HG02840 (cell line): ENCODE measurements around the gene PTCD2.
"Not testable (repeated sequence)": the region's sequence is repeated elsewhere in the genome, so short reads cannot be mapped to it uniquely, and the experiment has no call there.

Source experiments
- ATAC-seq: cut with Tn5 transposase; IDR thresholded peaks from one replicate; pipeline ENCODE4 v1.9.1; 2021; ENCODE audit warnings: mild to moderate bottlenecking, moderate library complexity, moderate number of reproducible peaks; ENCODE audit not compliant: unreplicated experiment, low FRiP score

The PTCD2 gene

DNA sequence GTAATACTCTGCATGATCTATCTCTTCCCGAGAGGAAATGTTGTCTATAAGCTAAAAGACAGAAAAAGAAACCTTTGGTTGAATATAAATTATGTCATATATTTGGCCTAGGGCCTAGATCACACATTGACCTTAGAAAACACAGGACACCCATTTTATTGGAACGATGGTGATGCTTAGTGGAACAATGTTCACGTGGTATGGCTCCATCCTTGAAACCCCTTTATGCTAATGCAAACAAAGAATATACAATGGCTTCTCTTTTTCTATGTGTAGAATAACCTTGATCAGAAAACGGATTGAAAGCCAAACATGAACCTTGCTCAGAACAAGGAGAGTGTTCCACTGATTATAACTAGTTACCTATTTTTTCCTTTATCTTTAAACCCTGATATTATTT lies 24.6 kb upstream of the PTCD2 start:
- no peak for ATAC-seq

DNA sequence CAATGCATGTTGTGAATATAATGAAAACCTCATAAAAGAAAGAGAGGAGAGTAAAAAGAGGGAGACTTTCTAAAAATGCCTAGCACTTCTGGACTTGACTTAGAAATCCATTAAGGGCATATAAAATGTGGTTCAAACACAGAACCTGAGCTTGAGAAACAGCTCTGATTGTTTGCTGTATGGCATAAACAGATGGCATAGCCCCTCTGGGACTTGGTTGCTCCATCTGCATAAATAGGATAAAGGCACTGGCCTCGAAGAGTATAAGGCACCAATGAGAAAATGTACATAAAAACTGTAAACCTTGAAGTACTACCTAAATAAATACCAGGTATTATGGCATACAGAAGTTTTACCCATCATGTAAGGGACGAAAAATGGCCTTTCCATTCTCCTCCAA lies 23.9 kb upstream of the PTCD2 start:
- no peak for ATAC-seq

GRCh38 chr5:72298136-72298535 lies 22.0 kb upstream of the PTCD2 start:
- not testable (repeated sequence) for ATAC-seq

DNA sequence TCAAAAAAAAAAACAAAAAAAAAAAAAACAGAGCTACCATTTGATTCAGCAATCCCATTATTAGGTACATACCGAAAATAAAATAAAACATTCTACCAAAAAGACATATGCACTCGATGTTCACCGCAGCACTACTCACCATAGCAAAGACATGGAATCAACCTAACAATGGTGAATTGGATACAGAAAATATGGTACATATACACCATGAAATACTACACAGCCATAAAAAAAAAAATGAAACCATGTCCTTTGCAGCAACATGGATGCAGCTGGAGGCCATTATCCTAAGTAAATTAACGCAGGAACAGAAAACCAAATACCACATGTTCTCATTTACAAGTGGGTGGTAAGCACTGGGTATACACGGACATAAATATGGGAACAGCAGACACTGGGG lies 21.5 kb upstream of the PTCD2 start:
- ATAC-seq = no peak

GRCh38 chr5:72300590-72301339 lies 19.4 kb upstream of the PTCD2 start:
- no peak for ATAC-seq

GRCh38 chr5:72301557-72301956 lies 18.6 kb upstream of the PTCD2 start:
- peak; percentile 51 for ATAC-seq

DNA sequence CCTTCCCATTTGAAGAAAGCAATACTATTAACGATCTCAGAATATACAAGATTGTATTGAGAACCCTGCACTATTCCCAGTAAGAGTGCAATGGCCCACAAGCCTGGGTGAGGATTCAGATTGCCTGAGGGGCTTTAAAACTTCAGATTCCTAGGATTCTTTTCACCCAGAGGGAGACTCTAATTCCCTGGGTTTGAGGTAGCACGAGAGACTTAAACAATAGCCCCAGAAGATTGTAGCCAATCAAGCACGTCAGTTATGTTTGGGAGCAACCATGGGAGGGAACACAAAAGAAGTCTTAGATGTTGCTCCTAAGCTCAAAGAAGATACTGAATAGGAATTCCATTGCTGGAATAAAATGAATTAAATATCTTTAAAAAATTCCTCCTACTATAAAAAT lies 18.0 kb upstream of the PTCD2 start:
- ATAC-seq = no peak

DNA sequence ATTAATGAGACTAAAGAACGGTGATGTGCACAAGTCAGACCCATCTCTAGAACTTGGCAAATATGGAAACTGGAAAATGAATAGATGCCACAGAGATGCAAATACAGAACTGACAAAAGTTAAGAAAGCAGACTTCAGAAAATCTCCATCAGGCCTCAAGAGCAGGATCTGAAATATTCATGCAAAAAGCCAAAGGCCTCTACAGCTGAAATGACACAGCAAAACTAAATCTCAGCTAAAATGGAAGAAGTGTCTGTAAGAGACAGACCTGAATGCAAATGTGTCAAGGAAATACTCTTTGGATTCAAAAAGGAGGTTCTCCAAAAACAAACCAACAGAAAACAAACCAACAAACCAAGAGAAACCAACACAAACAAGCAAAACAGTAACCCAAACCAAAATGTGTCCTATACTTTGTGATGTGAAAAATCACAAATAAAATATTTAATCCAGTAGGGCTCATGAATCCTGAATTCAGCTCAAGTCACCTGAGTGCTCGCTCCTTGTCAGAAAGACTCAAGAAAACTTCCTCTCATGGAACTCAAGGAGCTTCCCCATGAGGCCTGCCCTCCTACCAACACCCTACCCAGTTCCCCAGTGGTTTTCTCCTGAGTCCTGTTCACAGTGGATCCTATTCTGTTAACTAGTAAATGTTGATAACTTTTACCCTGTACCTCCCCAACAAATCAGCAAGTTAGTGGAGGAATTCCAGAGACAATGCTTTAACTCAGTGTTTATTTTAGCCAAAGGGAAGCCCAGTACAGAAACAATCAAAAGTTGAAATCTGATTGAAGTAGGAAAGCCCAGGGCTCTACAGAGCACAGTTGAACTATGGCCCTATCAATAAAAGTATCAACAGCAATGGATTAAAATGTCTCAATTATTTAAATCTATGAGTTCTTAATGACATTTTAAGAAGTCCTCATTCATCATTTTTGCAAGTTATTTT lies 14.7 kb upstream of the PTCD2 start:
- no peak for ATAC-seq

DNA sequence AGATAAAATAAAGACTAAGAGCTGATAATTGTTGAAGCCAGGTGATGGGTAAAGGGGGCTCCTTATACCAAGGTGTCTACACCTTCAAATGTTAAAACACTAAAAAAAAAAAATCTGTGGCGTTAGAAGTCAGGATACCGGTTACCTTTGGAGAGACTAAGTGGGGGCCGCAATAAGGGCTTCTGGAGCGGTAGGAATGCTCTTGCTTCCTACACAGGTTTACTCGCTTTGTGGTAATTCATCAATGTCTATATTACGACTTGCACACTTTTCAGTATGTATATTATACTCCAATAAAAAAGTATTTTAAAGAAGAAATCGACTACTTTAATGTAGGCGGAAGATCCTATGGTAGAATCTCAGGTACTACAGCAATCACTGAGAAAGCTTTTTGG lies 12.6 kb upstream of the PTCD2 start:
- ATAC-seq = no peak

DNA sequence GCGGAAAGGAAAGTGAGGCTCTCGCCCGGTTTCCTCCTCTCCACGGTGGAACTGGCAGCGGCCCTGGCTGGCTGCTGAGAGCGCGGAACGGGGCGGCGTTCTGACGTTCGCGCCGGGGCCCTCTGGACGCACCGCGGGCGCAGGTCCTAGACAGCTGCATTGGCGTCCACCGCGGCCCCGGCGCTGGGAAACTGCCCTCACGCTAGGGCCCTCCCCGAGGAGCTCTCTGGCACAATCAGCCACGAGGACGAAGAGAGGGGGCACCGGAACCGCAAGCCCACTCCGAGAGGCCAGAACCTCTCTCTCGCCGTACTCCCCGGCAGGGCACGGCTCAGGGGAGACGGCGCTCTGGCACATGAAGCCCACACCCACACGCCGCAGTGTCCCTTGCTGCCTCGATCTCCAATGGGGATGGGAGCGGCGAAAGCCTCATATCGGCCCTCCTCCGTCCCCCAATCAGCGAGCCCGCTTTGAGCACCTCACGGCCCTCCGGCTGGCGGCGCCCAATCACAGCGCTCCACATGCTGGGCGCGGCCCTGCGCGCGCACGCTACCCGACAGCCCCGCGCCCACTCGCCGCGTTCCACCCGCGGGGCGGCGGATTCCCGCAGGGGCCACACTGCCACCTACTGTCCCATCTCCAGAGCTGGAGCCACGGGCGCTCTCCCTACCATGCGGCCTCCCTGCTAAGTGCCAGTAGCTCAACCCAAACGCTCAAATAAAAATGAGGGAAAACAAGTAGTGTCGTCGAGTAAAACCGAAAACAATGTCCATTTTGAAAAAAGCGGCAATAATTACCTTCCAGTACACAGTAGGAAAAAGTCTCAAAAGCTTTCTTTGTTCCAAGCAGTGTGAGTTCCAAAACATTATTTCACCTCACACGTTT lies 12.0 kb upstream of the PTCD2 start:
- ATAC-seq = peak; percentile 89

DNA sequence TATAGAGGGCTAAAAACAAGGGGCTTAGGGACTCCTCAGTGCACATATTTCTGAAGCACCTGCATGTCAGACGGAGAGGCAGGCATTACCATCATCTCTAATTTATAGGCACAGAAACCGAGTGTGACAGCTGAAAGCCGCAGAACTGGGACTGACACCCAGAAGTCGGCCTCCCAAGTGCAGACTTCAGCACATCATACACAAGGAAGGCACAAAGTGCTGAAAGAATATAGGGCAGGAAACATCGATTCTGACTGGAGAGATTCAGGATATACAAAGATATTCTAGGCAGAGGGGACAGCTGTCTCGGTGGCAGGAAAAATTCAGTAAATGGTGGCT lies 11.4 kb upstream of the PTCD2 start:
- no peak for ATAC-seq

DNA sequence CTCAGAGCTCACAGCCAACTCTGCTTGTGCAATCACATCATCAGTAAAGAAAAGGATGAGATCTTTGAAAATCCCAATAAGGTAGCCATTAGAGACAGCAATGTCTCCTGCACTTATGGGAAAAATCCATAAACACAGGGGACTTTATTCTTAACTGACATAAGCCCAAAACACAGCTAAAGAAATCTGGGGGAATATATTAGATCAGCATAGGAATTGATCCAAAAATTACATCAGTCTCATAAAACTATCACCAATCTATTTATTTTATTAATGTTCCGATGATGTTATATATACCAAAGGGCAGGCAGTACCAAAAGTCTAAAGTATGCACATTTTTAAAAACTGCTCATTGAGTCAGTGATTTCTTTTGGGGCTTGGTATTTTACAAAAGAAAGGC lies 7.0 kb upstream of the PTCD2 start:
- no peak for ATAC-seq

DNA sequence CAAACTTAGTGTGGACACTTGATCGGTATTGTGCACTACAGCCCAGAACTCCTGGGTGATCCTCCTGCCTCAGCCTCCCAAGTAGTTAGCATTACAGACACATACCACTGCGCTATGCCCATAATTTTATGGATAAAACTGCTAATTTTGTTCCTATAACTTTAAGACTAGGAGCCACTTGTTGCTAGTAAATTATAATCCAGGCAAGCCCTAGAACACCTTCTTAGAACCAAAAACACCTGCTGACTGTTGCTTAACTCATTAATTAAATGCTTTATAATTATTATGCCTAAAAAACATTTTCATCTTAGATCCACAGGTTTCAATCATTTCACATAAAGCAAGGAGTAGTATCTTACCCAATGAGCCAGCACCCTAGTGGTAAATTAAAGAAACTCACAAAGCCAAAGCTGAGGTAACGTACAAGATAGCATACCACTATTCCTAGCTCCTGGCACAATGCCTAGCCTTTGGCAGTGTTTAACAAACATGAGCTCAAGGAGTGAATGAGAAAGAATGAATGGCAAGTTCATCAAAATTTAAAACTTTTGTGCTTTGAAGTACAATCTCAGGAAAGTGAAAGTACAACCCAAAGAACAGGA lies 5.5 kb upstream of the PTCD2 start:
- no peak for ATAC-seq

DNA sequence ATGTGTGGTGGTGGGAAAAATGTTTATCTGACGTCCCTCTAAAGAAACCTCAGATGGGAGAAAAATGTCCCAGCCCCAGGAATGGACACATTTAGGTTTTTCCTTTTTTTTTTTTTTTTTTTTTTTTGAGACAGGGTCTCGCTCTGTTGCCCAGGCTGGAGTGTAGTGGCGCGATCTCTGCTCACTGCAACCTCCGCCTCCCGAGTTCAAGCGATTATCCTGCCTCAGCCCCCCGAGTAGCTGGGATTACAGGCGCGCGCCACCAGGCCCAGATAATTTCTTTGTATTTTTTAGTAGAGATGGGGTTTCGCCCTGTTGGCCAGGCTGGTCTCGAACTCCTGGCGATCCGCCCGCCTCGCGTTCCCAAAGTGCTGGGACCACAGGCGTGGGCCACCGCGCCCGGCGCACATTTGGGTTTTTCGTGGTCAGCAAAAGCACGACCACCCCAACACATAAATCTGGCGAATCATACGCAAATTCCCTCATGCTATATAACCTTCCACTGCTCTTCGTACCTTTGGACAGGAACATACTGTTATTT lies 668 bp upstream of the PTCD2 start:
- peak; percentile 5 for ATAC-seq

- no peak for ATAC-seq
Observed at GRCh38 chr5:72324189-72324825, 4.1 kb downstream of the PTCD2 start.

- no peak for ATAC-seq
Observed at GRCh38 chr5:72325566-72326305, 5.6 kb downstream of the PTCD2 start.

- no peak for ATAC-seq
Observed at GRCh38 chr5:72326306-72326649, 6.1 kb downstream of the PTCD2 start.

DNA sequence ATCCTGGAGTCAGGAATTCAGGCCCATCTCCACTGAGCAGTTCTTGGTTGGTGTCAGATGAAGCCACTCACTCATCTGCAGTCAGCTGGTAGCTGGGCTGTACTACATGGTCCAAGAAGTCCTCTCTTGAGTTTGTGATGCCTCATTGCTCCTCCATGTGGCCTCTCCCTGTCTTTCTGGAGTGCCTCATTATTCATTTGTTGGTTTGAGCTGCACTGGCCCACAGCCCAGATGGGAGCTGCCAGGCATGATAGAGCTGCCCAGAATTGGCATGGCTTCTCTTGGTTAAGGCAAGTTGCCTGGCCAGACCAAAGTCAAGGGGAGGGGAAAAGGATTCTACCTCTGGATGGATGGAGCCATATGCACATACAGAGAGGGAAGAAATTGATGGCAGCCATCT lies 8.0 kb downstream of the PTCD2 start:
- no peak for ATAC-seq

DNA sequence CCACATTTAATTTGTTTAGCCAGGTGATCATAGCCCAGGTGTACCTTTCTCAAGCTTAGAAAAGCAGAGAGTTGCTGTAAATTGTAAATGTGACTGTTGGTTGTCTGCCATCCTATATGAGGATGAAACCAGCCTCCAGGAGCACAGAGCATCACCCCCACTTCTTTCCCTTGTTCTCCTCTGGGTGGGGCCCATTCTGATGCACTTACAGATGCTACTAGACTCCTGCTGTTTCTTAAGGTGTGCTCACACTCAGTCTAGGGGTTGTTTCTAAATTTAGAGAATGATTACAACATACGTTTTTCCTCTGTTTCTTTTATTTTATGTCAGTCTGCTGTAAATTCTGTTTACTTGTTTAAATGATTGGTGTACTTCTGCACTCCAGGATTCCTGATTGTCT lies 10.5 kb downstream of the PTCD2 start:
- ATAC-seq = no peak
